GM03348 (cell line): ENCODE results near the gene HIVEP3.

Source experiments
- DNase-seq: peaks from one replicate; pipeline ENCODE4 v3.0.0; 2012; ENCODE audit warnings: low spot score

The HIVEP3 gene

GRCh38 chr1:41846625-41847405, 71.9 kb downstream of the HIVEP3 start:
- peak; percentile 47 for DNase-seq

- no peak for DNase-seq
Observed at GRCh38 chr1:41844781-41845272, 73.9 kb downstream of the HIVEP3 start.

DNA sequence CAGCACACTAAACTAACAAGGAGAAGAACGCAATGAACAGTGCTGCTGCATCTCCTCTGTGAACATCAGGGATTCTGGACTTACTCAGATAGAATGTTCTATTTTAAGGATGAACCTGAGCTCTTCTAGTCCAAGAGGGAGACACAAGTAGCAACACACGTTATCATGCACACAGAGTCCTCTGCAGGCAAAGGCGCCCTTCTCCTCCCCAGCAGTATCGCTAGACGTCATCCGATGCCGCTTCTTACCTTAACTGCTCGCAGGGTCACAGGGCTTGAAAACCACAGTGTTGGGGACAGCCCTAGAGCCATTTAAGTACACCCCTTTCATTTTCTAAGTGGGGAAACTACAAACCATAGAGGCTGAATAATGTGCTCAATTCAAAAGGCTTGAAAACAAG, 74.5 kb downstream of the HIVEP3 start:
- no peak for DNase-seq

- peak; percentile 63 for DNase-seq
Observed at GRCh38 chr1:41842993-41843755, 75.5 kb downstream of the HIVEP3 start.

- no peak for DNase-seq
Observed at GRCh38 chr1:41842326-41842725, 76.4 kb downstream of the HIVEP3 start.

GRCh38 chr1:41840592-41841246, 78.0 kb downstream of the HIVEP3 start:
- DNase-seq = no peak

DNA sequence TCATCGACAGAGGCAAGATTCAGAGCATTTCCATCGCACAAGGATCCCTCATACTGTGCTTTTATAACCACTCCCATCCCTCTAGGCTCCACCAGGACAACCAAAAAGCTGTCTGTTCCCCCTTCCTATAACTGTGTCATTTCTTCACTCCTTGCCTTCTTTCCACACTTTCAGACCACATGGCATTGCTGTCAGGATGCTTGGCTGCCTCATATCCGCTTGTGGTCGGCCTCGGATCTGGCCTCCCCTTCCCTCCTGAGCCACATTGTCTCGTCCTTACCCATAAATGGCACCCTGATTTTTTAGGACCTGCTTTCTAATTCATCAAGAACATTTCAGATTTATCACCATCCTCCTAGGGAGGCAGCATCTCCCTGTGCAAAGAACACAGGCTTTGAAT, 80.5 kb downstream of the HIVEP3 start:
- DNase-seq = no peak

- no peak for DNase-seq
Observed at GRCh38 chr1:41837691-41838090, 81.0 kb downstream of the HIVEP3 start.

- peak; percentile 22 for DNase-seq
Observed at GRCh38 chr1:41835485-41835884, 83.2 kb downstream of the HIVEP3 start.

DNA sequence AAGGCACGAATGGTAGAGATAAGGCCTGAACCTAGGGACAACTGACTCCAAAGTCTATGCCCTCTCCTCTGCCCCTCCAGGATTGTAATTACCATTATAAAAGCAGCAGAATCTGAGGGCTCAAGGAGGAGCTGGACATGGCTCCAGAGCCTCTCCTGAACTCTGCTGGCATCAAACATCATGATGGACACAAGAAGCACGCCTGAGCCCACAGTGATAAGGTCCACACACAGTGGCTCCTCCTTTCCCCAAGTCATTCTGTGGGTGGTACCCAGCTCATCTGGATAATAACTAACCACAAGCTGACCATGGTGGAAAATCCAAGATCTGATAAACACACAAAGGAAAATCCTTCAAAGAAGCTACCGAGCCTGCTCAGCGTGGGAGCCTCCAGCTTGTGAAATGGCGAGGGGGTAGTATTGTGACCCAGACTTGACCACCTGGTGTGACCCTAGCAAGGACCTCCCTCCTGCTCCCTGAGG, 85.2 kb downstream of the HIVEP3 start:
- no peak for DNase-seq

GRCh38 chr1:41830726-41831125, 88.0 kb downstream of the HIVEP3 start:
- DNase-seq = peak; percentile 24

DNA sequence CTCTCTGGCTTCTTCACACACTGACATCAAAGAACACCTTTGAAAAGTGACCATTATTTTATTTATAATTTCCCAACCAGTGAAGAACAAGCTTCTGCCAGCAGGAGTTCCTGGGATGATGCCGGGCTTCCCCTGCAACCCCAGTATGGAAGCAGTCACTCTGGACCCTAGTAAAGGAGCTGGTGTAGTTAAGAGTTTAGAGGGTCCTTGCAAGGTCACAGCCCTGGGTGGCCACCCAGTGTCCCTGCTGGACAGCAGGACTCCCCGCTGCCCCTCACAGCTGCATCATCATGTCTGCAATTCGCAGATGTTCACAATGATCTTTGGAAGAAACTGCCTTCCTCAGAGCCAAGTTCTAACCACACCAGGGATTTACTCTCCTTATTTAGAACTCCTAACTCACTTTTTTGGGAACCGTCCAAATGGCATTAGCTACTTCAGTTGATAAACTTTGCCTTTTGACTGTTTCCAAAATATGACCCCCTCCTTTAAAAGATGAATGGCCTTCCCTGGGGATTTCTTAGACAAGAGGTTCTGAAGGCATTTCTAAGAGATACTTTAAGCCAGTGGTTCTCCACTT, 90.6 kb downstream of the HIVEP3 start:
- DNase-seq = peak; percentile 36

- DNase-seq = peak; percentile 74
Observed at GRCh38 chr1:41823471-41823870, 95.3 kb downstream of the HIVEP3 start.

DNA sequence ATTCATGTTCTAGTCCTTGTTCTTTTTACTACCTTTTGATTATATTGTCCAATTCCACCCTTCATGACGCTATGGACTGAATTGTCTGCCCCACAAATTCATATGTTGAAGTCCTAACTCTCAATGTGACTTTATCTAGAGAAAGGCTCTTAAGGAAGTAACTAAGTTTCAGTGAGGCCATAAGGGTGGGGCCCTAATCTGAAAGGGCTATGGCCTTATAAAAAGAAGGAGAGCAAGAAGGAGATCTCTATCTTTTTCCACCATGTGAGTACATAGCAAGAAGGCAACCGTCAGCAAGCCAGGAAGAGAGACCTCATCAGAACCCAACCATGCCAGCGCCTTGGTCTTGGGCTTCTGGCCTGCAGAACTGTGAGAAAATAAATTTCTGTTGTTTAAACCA, 95.9 kb downstream of the HIVEP3 start:
- DNase-seq = no peak

DNA sequence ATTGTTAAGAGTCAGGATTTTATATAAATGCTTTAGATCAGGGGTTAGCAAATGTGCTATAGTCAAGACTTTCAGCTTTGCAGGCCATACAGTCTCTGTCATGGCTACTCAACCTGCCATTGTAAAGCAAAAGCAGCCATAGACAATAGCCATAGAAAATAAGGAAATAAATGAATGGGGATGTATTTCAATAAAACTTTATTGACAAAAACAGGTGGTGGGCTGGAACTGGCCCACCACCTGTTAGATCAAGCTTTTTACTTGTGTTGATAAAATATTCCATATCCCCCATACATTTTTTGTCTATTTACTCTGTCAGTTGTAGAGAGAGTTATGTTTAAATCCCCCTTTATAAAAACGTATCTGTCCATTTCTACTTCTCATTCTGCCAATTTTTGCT, 98.9 kb downstream of the HIVEP3 start:
- DNase-seq = no peak

DNA sequence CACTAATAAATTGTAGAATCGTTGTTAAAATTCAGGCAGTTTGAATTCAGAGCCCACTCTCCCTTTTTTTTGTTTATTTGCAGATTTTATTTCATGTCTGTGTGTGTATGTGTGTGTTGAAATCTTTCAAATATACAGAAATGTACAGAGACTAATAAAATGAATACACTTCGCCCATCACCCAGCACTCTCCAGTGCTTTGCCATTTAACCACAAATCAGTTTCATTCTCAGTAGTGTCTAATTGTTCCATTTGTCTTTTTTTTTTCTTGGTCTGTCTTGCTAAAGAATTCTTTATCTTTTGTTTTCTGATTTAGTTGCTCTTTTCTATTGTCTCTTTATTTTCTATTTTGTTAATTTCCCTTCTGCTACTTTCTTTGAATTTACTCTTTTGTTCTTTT, 99.7 kb downstream of the HIVEP3 start:
- DNase-seq = no peak

DNA sequence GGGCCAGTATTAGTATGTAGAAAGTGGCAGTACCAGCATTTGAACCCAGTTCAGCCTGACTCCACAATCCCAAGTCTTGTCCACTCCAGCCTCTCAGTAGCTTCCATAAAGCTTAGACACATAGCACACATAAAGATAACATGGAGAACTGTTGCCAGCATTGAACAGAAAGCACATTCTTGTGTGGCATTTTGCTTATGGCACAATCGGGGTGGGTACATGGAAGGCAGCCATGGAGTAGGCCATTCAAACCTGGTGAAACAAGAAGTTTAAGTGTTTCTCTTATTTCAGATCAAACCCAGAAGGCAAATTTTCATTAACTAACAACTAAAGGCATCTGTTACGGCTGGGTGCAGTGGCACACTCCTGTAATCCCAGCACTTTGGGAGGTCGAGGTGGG, 102.7 kb downstream of the HIVEP3 start:
- DNase-seq = no peak

DNA sequence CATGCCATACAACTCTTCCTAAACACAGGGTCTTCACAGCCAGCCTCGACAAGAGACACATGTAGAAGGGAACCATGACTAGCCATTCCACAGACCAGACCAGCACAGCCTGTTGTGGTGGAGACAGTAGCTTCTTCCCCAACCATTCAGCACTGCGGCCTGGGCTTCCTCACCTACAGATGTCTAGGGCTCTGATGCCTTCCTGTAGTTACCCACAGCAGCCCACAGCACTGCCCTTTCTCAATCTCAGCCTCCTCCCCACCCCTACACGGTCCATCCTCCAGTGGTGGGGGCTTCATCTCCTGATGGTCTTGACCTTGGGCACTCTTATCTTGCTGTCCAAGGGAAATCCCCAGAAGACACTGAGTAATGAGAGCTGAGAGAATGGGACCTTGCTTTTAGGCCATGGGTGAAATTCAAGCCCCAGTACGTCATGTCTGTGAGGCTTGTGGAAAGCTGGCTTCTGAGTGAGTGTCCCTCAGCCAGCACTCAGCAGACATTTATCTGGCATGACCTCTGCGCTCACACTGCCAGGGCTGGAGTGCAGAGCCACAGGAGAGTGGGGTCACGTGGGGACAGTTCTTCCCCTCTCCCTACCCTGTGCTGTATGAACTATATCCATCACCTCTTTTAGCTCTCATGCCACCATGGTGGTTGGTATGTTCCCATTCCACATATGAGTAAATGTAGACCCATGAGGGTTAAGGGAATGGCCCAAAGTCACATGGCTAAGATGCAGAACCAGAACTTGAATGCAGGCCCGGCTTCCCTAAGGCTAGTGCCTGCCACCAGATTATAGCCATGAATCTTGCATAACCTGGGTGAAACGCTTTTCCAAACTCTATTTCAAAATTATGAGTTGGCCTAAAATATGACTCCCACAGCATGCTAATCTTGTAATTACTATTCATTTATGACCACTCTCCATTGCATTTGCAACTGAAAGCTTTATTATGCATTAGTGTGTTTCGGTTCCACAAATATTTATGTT, 104.7 kb downstream of the HIVEP3 start:
- DNase-seq = no peak

GRCh38 chr1:41813226-41813625, 105.5 kb downstream of the HIVEP3 start:
- no peak for DNase-seq

DNA sequence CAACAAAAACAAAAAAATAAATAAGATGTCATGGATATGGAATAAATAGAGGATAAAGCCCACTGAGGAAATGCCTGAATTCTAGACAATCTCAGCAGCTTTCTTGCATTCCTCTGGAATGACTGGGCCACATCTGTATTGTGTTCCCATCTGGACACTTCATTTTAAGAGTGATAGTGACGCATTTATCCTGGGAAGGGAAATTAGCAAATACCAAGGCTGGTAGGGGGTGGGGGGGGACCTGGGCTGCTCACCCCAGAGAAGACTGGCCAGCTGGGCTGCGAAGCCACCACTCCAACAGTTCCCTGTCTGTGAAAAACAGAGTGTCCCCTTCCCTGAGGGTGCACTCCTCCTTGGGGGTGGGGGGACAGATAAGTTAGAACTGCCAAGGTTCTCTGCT, 106.3 kb downstream of the HIVEP3 start:
- DNase-seq = peak; percentile 84

DNA sequence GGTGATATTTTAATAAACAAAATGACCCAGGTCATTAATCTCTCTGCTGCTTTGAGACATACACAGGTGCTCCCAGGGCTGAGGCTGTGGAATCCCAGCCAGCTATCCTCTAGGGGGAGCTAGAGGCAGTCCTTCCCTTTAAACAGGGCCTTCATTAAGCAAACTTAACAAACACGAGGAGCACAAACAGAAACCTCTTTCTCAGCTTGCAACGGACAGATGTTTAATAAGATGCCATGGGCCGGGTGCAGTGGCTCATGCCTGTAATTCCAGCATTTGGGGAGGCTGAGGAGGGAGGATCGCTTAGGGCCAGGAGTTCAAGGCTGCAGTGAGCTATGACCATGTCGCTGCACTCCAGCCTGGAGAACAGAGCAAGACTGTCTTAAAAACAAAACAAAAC, 106.7 kb downstream of the HIVEP3 start:
- peak; percentile 78 for DNase-seq
